Immature natural killer cell (primary cell): Measurements from ENCODE around the gene PRKAA1. TPM values are rescaled to one million over a fixed set of nuclear protein-coding genes. Genes with fewer than 3 reads are reported as not detected.
A peak's percentile ranks its signal among the peaks of the same experiment; 100 is the strongest.
"Not testable (repeated sequence)": the region's sequence is repeated elsewhere in the genome, so short reads cannot be mapped to it uniquely, and the experiment has no call there.

ENCODE experiments used
- DNase-seq, 3 donors: peaks; one replicate each; pipeline ENCODE4 v3.0.0; 2022; ENCODE audit warnings: mixed read lengths in 1 of 3
- H3K27ac Mint-ChIP-seq, 6 donors: one replicate each; pipeline ENCODE4 v1.8.0; 2020; ENCODE audit warnings: mixed read lengths in 6 of 6, mild to moderate bottlenecking in 5 of 6, inconsistent platforms in 4 of 6, moderate library complexity in 3 of 6
- H3K27me3 Mint-ChIP-seq, 3 donors: one replicate each; pipeline ENCODE4 v1.8.0; 2020 to 2021; ENCODE audit warnings: low read depth in 3 of 3, mild to moderate bottlenecking in 3 of 3, mixed read lengths in 3 of 3, moderate library complexity in 3 of 3, inconsistent platforms in 1 of 3
- H3K36me3 Mint-ChIP-seq, 3 donors: one replicate each; pipeline ENCODE4 v1.8.0; 2020; ENCODE audit warnings: mixed read lengths in 3 of 3, inconsistent platforms in 2 of 3, mild to moderate bottlenecking in 2 of 3
- H3K4me1 Mint-ChIP-seq, 2 donors: one replicate each; pipeline ENCODE4 v1.8.0; 2020; ENCODE audit warnings: inconsistent platforms in 2 of 2, mild to moderate bottlenecking in 2 of 2, mixed read lengths in 2 of 2, moderate library complexity in 1 of 2
- H3K4me3 Mint-ChIP-seq, 5 donors: one replicate each; pipeline ENCODE4 v1.8.0; 2020; ENCODE audit warnings: mild to moderate bottlenecking in 5 of 5, mixed read lengths in 5 of 5, inconsistent platforms in 3 of 5, moderate library complexity in 3 of 5
- H3K9me3 Mint-ChIP-seq, 6 donors: one replicate each; pipeline ENCODE4 v1.8.0; 2020; ENCODE audit warnings: mild to moderate bottlenecking in 6 of 6, mixed read lengths in 6 of 6, inconsistent platforms in 4 of 6, moderate library complexity in 3 of 6
- polyA plus RNA-seq, 3 donors: library from polyadenylated mRNA; unstranded; fragments of 300-500 nt; fragmentation: Illumina TruSeq; gene quantifications; one replicate each; pipeline ENCODE4 v1.2.3, GENCODE V29; 2021

PRKAA1 gene
- polyA plus RNA-seq, 3 donors from 2014 or later = 32.5 to 54.3 (median 39.8) TPM

- no peak for DNase-seq
- Mint-ChIP-seq H3K4me3 (no peak overlapping the region), H3K27ac (peak overlapping the region in 5 of 6 donors; percentile 19 to 63 (median 38)), H3K27me3 (peaks cover 9 to 17% (median 16%) of the 10 kb centered on the region in 3 donors), H3K4me1 (peaks cover 49 to 79% of the 10 kb centered on the region in 2 donors), H3K36me3 (peaks cover 18 to 59% (median 35%) of the 10 kb centered on the region in 3 donors), H3K9me3 (no peaks in the 10 kb centered on the region)
Observed at GRCh38 chr5:40831346-40832210, 33.4 kb upstream of the PRKAA1 start.

DNA sequence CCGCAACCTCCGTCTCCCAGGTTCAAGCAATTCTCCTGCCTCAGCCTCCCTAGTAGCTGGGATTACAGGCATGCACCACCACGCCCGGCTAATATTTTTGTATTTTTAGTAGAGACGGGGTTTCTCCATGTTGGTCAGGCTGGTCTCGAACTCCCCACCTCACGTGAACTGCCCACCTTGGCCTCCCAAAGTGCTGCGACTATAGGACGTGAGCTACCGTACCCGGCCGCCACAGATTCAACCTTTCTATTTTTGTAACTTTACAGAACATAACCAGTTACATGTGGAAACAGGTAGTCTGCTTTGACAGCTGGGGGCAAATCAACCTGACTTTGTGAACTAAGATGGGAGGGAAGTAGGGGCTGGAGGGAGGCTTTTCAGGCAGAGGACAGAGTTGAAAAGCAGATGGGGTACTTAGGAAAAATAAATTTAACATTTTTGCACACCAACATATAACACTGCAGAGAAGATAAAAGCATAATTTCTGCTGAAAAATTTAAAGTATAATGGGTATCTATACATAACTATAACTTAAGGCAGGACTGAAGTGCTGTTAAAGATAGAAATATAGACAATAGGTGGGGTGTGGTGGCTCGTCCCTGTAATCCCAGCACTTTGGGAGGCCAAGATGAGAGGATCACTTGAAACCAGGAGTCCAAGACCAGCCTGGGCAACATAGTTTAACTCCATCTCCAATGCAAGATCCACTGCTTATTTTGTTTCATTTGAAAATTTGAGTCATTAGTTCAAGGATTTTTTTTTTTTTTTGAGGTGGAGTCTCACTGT, 31.8 kb upstream of the PRKAA1 start:
- no peak for DNase-seq
- peaks cover 3 to 12% (median 9%) of the 10 kb centered on the region in 3 donors for H3K27me3 Mint-ChIP-seq
- H3K27ac Mint-ChIP-seq = peak overlapping the region in 4 of 6 donors; percentile 35 to 81 (median 58)
- no peak overlapping the region for H3K4me3 Mint-ChIP-seq
- no peaks in the 10 kb centered on the region for H3K9me3 Mint-ChIP-seq
- peaks cover 18 to 59% (median 35%) of the 10 kb centered on the region in 3 donors for H3K36me3 Mint-ChIP-seq
- H3K4me1 Mint-ChIP-seq = peaks cover 36 to 63% of the 10 kb centered on the region in 2 donors

- H3K9me3 Mint-ChIP-seq = no peaks in the 10 kb centered on the region
- no peak overlapping the region for H3K4me3 Mint-ChIP-seq
- H3K36me3 Mint-ChIP-seq = peaks cover 18 to 56% (median 32%) of the 10 kb centered on the region in 3 donors
- no peak for DNase-seq
- peaks cover 26 to 53% of the 10 kb centered on the region in 2 donors for H3K4me1 Mint-ChIP-seq
- H3K27me3 Mint-ChIP-seq = peaks cover 2 to 3% (median 2%) of the 10 kb centered on the region in 3 donors
- peak overlapping the region; percentile 36 to 83 (median 56) for H3K27ac Mint-ChIP-seq
Observed at GRCh38 chr5:40828690-40829661, 30.8 kb upstream of the PRKAA1 start.

- Mint-ChIP-seq H3K36me3 (peaks cover 18 to 48% (median 26%) of the 10 kb centered on the region in 3 donors), H3K27ac (peak overlapping the region in 4 of 6 donors; percentile 4 to 54 (median 24)), H3K27me3 (peaks cover 2% of the 10 kb centered on the region in 3 donors), H3K4me3 (no peak overlapping the region), H3K4me1 (peaks cover 18 to 44% of the 10 kb centered on the region in 2 donors), H3K9me3 (no peaks in the 10 kb centered on the region)
- DNase-seq = no peak
Observed at GRCh38 chr5:40828021-40828631, 30.0 kb upstream of the PRKAA1 start.

GRCh38 chr5:40827188-40827977, 29.2 kb upstream of the PRKAA1 start:
- Mint-ChIP-seq H3K27me3 (peaks cover 2% of the 10 kb centered on the region in 3 donors), H3K9me3 (no peaks in the 10 kb centered on the region), H3K27ac (peak overlapping the region in 1 of 6 donors; percentile 37), H3K4me1 (peaks cover 12 to 37% of the 10 kb centered on the region in 2 donors), H3K4me3 (peak overlapping the region in 1 of 5 donors; percentile 31), H3K36me3 (peaks cover 15 to 41% (median 21%) of the 10 kb centered on the region in 3 donors)
- no peak for DNase-seq

DNA sequence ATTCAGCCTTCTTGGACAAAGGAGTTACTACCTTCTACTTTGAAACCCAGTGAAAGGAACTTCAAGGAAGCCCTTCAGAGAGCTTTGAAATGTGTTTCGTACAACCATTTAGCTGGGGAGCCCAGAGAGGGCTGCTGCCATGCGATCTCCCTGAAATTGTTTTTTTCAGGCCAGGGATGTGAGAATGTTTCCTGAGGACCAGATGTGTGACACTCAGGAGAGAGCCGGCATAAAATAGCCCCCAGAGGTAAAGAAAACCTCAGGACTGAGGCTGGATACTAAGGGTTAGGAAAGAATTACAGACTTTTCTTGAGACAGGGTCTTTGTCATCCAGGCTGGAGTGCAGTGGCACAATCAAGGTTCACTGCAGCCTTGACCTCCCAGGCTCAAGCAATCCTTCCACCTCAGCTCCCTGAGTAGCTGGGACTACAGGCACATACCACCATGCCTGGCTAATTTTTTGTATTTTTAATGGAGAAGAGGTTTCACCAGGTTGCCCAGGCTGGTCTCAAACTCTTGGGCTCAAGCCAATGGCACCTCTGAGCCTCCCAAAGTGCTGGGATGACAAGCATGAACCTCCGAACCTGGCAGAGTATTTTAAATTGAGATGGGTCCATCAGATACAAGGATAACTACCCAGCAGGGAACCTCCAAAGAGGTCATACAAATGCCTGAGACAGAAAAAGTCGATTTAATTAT, 28.5 kb upstream of the PRKAA1 start:
- Mint-ChIP-seq H3K27ac (peak overlapping the region in 1 of 6 donors; percentile 37), H3K27me3 (peaks cover under 1 to 2% (median 2%) of the 10 kb centered on the region in 3 donors), H3K4me3 (no peak overlapping the region), H3K9me3 (no peaks in the 10 kb centered on the region), H3K4me1 (peaks cover 6 to 30% of the 10 kb centered on the region in 2 donors), H3K36me3 (peaks cover 8 to 34% (median 14%) of the 10 kb centered on the region in 3 donors)
- no peak for DNase-seq

GRCh38 chr5:40825461-40826043, 27.4 kb upstream of the PRKAA1 start:
- DNase-seq, H3K9me3 Mint-ChIP-seq, H3K27me3 Mint-ChIP-seq, H3K4me3 Mint-ChIP-seq: not testable (repeated sequence)
- H3K36me3 Mint-ChIP-seq = peaks cover 8 to 34% (median 14%) of the 10 kb centered on the region in 3 donors
- H3K4me1 Mint-ChIP-seq = peaks cover 6 to 25% of the 10 kb centered on the region in 2 donors
- peak overlapping the region in 4 of 6 donors; percentile 28 to 52 (median 42) for H3K27ac Mint-ChIP-seq

- H3K36me3 Mint-ChIP-seq = peaks cover 4 to 19% (median 8%) of the 10 kb centered on the region in 3 donors
- H3K4me3 Mint-ChIP-seq = no peak overlapping the region
- H3K9me3 Mint-ChIP-seq = no peaks in the 10 kb centered on the region
- H3K4me1 Mint-ChIP-seq = peaks cover 0 to 10% of the 10 kb centered on the region in 2 donors
- no peak for DNase-seq
- peaks cover 0 to 2% (median under 1%) of the 10 kb centered on the region in 3 donors for H3K27me3 Mint-ChIP-seq
- H3K27ac Mint-ChIP-seq = peak overlapping the region in 2 of 6 donors; percentile 23 to 28
Observed at GRCh38 chr5:40823459-40823858, 25.3 kb upstream of the PRKAA1 start.

DNA sequence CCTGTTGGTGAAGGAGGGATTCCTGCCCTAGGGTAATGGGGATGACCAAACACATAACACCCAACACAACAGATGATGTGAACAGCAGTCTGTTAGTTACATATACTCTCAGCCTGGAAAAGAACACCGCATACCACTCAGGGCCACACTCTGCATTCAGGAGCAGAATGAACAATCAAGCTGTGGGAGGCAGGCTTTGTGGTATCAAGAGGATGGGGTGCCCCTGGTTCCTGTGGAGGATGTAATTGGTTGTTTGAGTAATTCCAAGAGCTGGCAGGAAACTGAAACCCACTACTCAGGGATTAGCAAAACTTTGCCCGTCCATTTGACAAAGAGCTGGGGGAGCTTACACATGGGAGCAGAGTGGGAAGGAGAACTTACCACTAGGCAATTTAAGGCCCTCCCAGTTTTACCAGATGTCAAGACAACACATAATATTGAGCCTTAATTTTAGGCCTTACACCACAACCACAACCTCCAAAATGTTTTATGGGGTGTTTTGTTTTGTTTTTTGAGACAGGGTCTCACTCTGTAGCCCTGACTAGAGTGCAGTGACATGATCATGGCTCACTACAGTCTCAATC, 15.6 kb upstream of the PRKAA1 start:
- peaks cover 0 to 1% (median 0%) of the 10 kb centered on the region in 6 donors for H3K9me3 Mint-ChIP-seq
- H3K27me3 Mint-ChIP-seq = no peaks in the 10 kb centered on the region
- H3K36me3 Mint-ChIP-seq = peaks cover 0 to 10% (median 7%) of the 10 kb centered on the region in 3 donors
- no peak for DNase-seq
- no peak overlapping the region for H3K27ac Mint-ChIP-seq
- H3K4me1 Mint-ChIP-seq = no peaks in the 10 kb centered on the region
- no peak overlapping the region for H3K4me3 Mint-ChIP-seq

- Mint-ChIP-seq H3K4me3 (no peak overlapping the region), H3K9me3 (peaks cover 0 to 1% (median 0%) of the 10 kb centered on the region in 6 donors), H3K27ac (no peak overlapping the region), H3K36me3 (peaks cover 0 to 3% (median 3%) of the 10 kb centered on the region in 3 donors), H3K4me1 (peaks cover 0 to 6% of the 10 kb centered on the region in 2 donors), H3K27me3 (no peaks in the 10 kb centered on the region)
- DNase-seq = no peak
Observed at GRCh38 chr5:40812125-40812524, 14.0 kb upstream of the PRKAA1 start.
